Activated CD8-positive, alpha-beta T cell treated with anti-CD3 and anti-CD28 coated beads, Interleukin-2, amount 10 ng/mL, durations not matched to agents 7 days and 5 days (primary cell): Measurements from ENCODE around the gene EMC9. TPM values are rescaled to one million over a fixed set of nuclear protein-coding genes. Genes with fewer than 3 reads are reported as not detected.

Experiments used
- ATAC-seq: fragments of 150-1000 bp; cut with Tn5 transposase; one replicate; pipeline ENCODE4 v1.10.0; 2021; ENCODE audit warnings: moderate library complexity
- CTCF ChIA-PET: fragments of 350-600 bp; sonication (Branson Sonifier 250); formaldehyde crosslinking; loops from one replicate; lab custom pipeline; 2021; ENCODE audit warnings: antibody characterized with exemption; lab: Charles Lee
- POLR2A ChIA-PET: fragments of 350-600 bp; sonication (Branson Sonifier 250); formaldehyde crosslinking; loops from one replicate; lab custom pipeline; 2021; ENCODE audit warnings: antibody characterized with exemption; lab: Charles Lee
- DNase-seq: peaks from one replicate; pipeline ENCODE4 v3.0.0-alpha.2; 2020
- H3K27ac Mint-ChIP-seq: one replicate; pipeline ENCODE4 v1.8.0; 2021; ENCODE audit warnings: mild to moderate bottlenecking, mixed read lengths
- H3K27me3 Mint-ChIP-seq: one replicate; pipeline ENCODE4 v1.8.0; 2021; ENCODE audit warnings: low read depth, mixed read lengths
- H3K36me3 Mint-ChIP-seq: one replicate; pipeline ENCODE4 v1.8.0; 2021; ENCODE audit warnings: low read depth, mixed read lengths
- H3K4me1 Mint-ChIP-seq: one replicate; pipeline ENCODE4 v1.8.0; 2021; ENCODE audit warnings: low read depth, mixed read lengths
- H3K4me3 Mint-ChIP-seq: one replicate; pipeline ENCODE4 v1.8.0; 2021; ENCODE audit warnings: mild to moderate bottlenecking, mixed read lengths
- H3K9me3 Mint-ChIP-seq: one replicate; pipeline ENCODE4 v1.8.0; 2022; ENCODE audit warnings: mixed read lengths; ENCODE audit not compliant: insufficient read depth
- total RNA-seq, 2 experiments: library from RNA; stranded (reverse); gene quantifications; one replicate each; pipeline ENCODE4 v1.2.3, GENCODE V29; 2021

Gene EMC9
- total RNA-seq, 2 experiments from 2014 or later, result 49.9 to 53.2 TPM

GRCh38 chr14:24160850-24161804, 19.7 kb upstream of the EMC9 start, which contains the start of gene IRF9:
Gene IRF9 (plus strand): TSS chr14:24161265. CDS start chr14:24162145, 880 bp downstream.
- Mint-ChIP-seq H3K9me3 (no peaks in the 10 kb centered on the region), H3K36me3 (peaks cover 88% of the 10 kb centered on the region), H3K27me3 (no peaks in the 10 kb centered on the region), H3K4me3 (peak within 1 kb of the TSS; percentile 92), H3K27ac (peak within 1 kb of the TSS; percentile 100), H3K4me1 (peaks cover 58% of the 10 kb centered on the region)
- ChIA-PET CTCF (interaction anchor here (0.7 to 4.2 kb wide), 39 partner anchors 10 to 270 kb away, joined by 3 to 77 read pairs (median 6); partner anchors contain the start of genes CARMIL3, CHMP4A, CIDEB and DCAF11), POLR2A (interaction anchor here (0.5 to 7.6 kb wide), 41 partner anchors 10 to 1228 kb away, joined by 3 to 229 read pairs (median 7); partner anchors contain the start of genes CBLN3, CHMP4A, DCAF11 and EMC9)
- DNase-seq (peak; percentile 99), ATAC-seq (peak; percentile 86)

GRCh38 chr14:24160499-24160849, 19.1 kb upstream of the EMC9 start:
- no peaks in the 10 kb centered on the region for H3K9me3 Mint-ChIP-seq
- DNase-seq, result no peak
- H3K4me3 Mint-ChIP-seq, result peak overlapping the region; percentile 92
- no peaks in the 10 kb centered on the region for H3K27me3 Mint-ChIP-seq
- ATAC-seq, result no peak
- peaks cover 86% of the 10 kb centered on the region for H3K36me3 Mint-ChIP-seq
- ChIA-PET POLR2A (interaction anchor here (0.6 to 7.6 kb wide), 34 partner anchors 11 to 1668 kb away, joined by 3 to 229 read pairs (median 14); partner anchors contain the start of genes CBLN3, CHMP4A, DCAF11 and EMC9), CTCF (interaction anchor here (1.1 to 4.2 kb wide), 29 partner anchors 10 to 150 kb away, joined by 3 to 77 read pairs (median 9); partner anchors contain the start of genes CHMP4A, CIDEB, DCAF11 and EMC9)
- H3K27ac Mint-ChIP-seq, result peak overlapping the region; percentile 100
- H3K4me1 Mint-ChIP-seq, result peaks cover 51% of the 10 kb centered on the region

GRCh38 chr14:24159777-24160498, 18.5 kb upstream of the EMC9 start:
- H3K4me1 Mint-ChIP-seq, result peaks cover 46% of the 10 kb centered on the region
- ATAC-seq (no peak), DNase-seq (no peak)
- CTCF ChIA-PET, result interaction anchor here (1.1 to 4.2 kb wide), 19 partner anchors 9 to 150 kb away, joined by 3 to 77 read pairs (median 14); partner anchors contain the start of genes CHMP4A, DCAF11, EMC9 and IPO4
- peak overlapping the region; percentile 100 for H3K27ac Mint-ChIP-seq
- H3K27me3 Mint-ChIP-seq, result no peaks in the 10 kb centered on the region
- POLR2A ChIA-PET, result interaction anchor here (0.6 to 7.6 kb wide), 20 partner anchors 10 to 1668 kb away, joined by 3 to 229 read pairs (median 30); partner anchors contain the start of genes CBLN3, CHMP4A, DCAF11 and EMC9
- H3K36me3 Mint-ChIP-seq, result peaks cover 85% of the 10 kb centered on the region
- H3K9me3 Mint-ChIP-seq, result no peaks in the 10 kb centered on the region
- H3K4me3 Mint-ChIP-seq, result peak overlapping the region; percentile 23

- ATAC-seq (no peak), DNase-seq (no peak)
- no peaks in the 10 kb centered on the region for H3K9me3 Mint-ChIP-seq
- H3K27ac Mint-ChIP-seq, result peak overlapping the region; percentile 67
- H3K36me3 Mint-ChIP-seq, result peaks cover 74% of the 10 kb centered on the region
- no peak overlapping the region for H3K4me3 Mint-ChIP-seq
- CTCF ChIA-PET, result no interaction called here
- no peaks in the 10 kb centered on the region for H3K27me3 Mint-ChIP-seq
- H3K4me1 Mint-ChIP-seq, result peaks cover 24% of the 10 kb centered on the region
- POLR2A ChIA-PET, result interaction anchor here (0.6 to 4.7 kb wide), 2 partner anchors 11 to 43 kb away, joined by 3 to 21 read pairs; partner anchors contain the start of genes DCAF11, NRL and PSME2
These were observed 15.9 kb upstream of the EMC9 start for GRCh38 chr14:24157331-24157730.

GRCh38 chr14:24156840-24157239, 15.4 kb upstream of the EMC9 start:
- ATAC-seq (no peak), DNase-seq (no peak)
- Mint-ChIP-seq H3K27ac (peak overlapping the region; percentile 61), H3K9me3 (no peaks in the 10 kb centered on the region), H3K27me3 (no peaks in the 10 kb centered on the region), H3K4me3 (no peak overlapping the region), H3K36me3 (peaks cover 72% of the 10 kb centered on the region), H3K4me1 (peaks cover 25% of the 10 kb centered on the region)
- POLR2A ChIA-PET, result interaction anchor here (0.6 to 4.7 kb wide), 2 partner anchors 11 to 42 kb away, joined by 3 to 21 read pairs; partner anchors contain the start of genes DCAF11, NRL and PSME2
- CTCF ChIA-PET, result no interaction called here

GRCh38 chr14:24155100-24155499, 13.7 kb upstream of the EMC9 start:
- peak overlapping the region; percentile 78 for H3K27ac Mint-ChIP-seq
- ATAC-seq, result no peak
- no peaks in the 10 kb centered on the region for H3K27me3 Mint-ChIP-seq
- ChIA-PET CTCF (interaction anchor here (0.7 to 1.8 kb wide), 4 partner anchors 8 to 41 kb away, joined by 3 to 5 read pairs (median 4); partner anchors contain the start of genes DCAF11, PSME1, PSME2 and RNF31), POLR2A (interaction anchor here (0.8 to 4.7 kb wide), 3 partner anchors 9 to 57 kb away, joined by 3 to 21 read pairs (median 6); partner anchors contain the start of genes DCAF11, NRL and PSME2)
- H3K4me3 Mint-ChIP-seq, result no peak overlapping the region
- H3K9me3 Mint-ChIP-seq, result no peaks in the 10 kb centered on the region
- no peak for DNase-seq
- H3K4me1 Mint-ChIP-seq, result peaks cover 28% of the 10 kb centered on the region
- H3K36me3 Mint-ChIP-seq, result peaks cover 71% of the 10 kb centered on the region

- H3K27ac Mint-ChIP-seq, result no peak overlapping the region
- H3K4me3 Mint-ChIP-seq, result no peak overlapping the region
- ATAC-seq, result no peak
- CTCF ChIA-PET, result interaction anchor here (1.2 to 3.4 kb wide), 2 partner anchors 9 to 36 kb away, joined by 3 to 35 read pairs; partner anchors contain the start of gene IRF9
- H3K4me1 Mint-ChIP-seq, result peaks cover 36% of the 10 kb centered on the region
- no peaks in the 10 kb centered on the region for H3K9me3 Mint-ChIP-seq
- H3K36me3 Mint-ChIP-seq, result peaks cover 66% of the 10 kb centered on the region
- DNase-seq, result no peak
- H3K27me3 Mint-ChIP-seq, result no peaks in the 10 kb centered on the region
- POLR2A ChIA-PET, result interaction anchor here (0.5 to 10.1 kb wide), 6 partner anchors 10 to 47 kb away, joined by 3 to 229 read pairs (median 4); partner anchors contain the start of genes EMC9, IPO4, IRF9 and PSME1
These were observed 10.2 kb upstream of the EMC9 start for GRCh38 chr14:24151404-24152080.

- no peak overlapping the region for H3K4me3 Mint-ChIP-seq
- no peak for ATAC-seq
- peaks cover 70% of the 10 kb centered on the region for H3K36me3 Mint-ChIP-seq
These were observed 9.6 kb upstream of the EMC9 start for GRCh38 chr14:24150993-24151392.

GRCh38 chr14:24150567-24150966, 9.2 kb upstream of the EMC9 start:
- no peak for DNase-seq
- CTCF ChIA-PET, result interaction anchor here (1.0 to 3.4 kb wide), 3 partner anchors 10 to 93 kb away, joined by 3 to 35 read pairs (median 3); partner anchors contain the start of gene IRF9
- Mint-ChIP-seq H3K36me3 (peaks cover 70% of the 10 kb centered on the region), H3K4me3 (no peak overlapping the region), H3K9me3 (no peaks in the 10 kb centered on the region), H3K4me1 (peaks cover 37% of the 10 kb centered on the region), H3K27ac (peak overlapping the region; percentile 54), H3K27me3 (no peaks in the 10 kb centered on the region)
- ATAC-seq, result no peak
- POLR2A ChIA-PET, result interaction anchor here (0.7 to 10.1 kb wide), 4 partner anchors 9 to 38 kb away, joined by 3 to 229 read pairs (median 6); partner anchors contain the start of genes EMC9, IPO4, IRF9 and PSME1

More at GRCh38 chr14:24150993-24151392, 9.6 kb upstream of the EMC9 start:
- Mint-ChIP-seq H3K9me3 (no peaks in the 10 kb centered on the region), H3K4me1 (peaks cover 36% of the 10 kb centered on the region), H3K27me3 (no peaks in the 10 kb centered on the region), H3K27ac (no peak overlapping the region)
- DNase-seq, result no peak
- POLR2A ChIA-PET, result interaction anchor here (0.7 to 10.1 kb wide), 4 partner anchors 10 to 38 kb away, joined by 3 to 229 read pairs (median 6); partner anchors contain the start of genes EMC9, IPO4, IRF9 and PSME1
- CTCF ChIA-PET, result interaction anchor here (1.2 to 3.4 kb wide), 2 partner anchors 10 to 36 kb away, joined by 3 to 35 read pairs; partner anchors contain the start of gene IRF9

- H3K27ac Mint-ChIP-seq, result peak overlapping the region; percentile 54
- H3K9me3 Mint-ChIP-seq, result no peaks in the 10 kb centered on the region
- peaks cover 71% of the 10 kb centered on the region for H3K36me3 Mint-ChIP-seq
- DNase-seq, result no peak
- POLR2A ChIA-PET, result interaction anchor here (1.1 to 10.1 kb wide), 3 partner anchors 13 to 39 kb away, joined by 3 to 229 read pairs (median 7); partner anchors contain the start of genes DCAF11, IPO4, IRF9 and NRL
- no peak for ATAC-seq
- no peaks in the 10 kb centered on the region for H3K27me3 Mint-ChIP-seq
- CTCF ChIA-PET, result interaction anchor here (1.0 to 3.4 kb wide), 3 partner anchors 11 to 92 kb away, joined by 3 to 35 read pairs (median 3); partner anchors contain the start of gene IRF9
- no peak overlapping the region for H3K4me3 Mint-ChIP-seq
- peaks cover 42% of the 10 kb centered on the region for H3K4me1 Mint-ChIP-seq
These were observed 8.7 kb upstream of the EMC9 start for GRCh38 chr14:24150061-24150460.
